CD4-positive, alpha-beta T cell treated with Interleukin-2 at 100 ng/mL for 4 hours (primary cell): ENCODE measurements around the gene ERH.
"Not testable (repeated sequence)": the region's sequence is repeated elsewhere in the genome, so short reads cannot be mapped to it uniquely, and the experiment has no call there.

ENCODE experiments used
- DNase-seq: peaks from one replicate; pipeline ENCODE4 v3.0.0-alpha.2; 2020; ENCODE audit warnings: low spot score

Gene ERH

GRCh38 chr14:69398053-69398817 lies at the start of gene ERH, which contains the start of gene SLC39A9:
ERH (minus strand) TSS chr14:69398299; CDS start chr14:69398233, 66 bp downstream.
SLC39A9 (plus strand) TSS chr14:69398692; CDS start chr14:69399370, 678 bp downstream.
- peak; percentile 96 for DNase-seq

- no peak for DNase-seq
Observed at GRCh38 chr14:69443296-69443805, 45.3 kb upstream of the ERH start.

- DNase-seq, result no peak
Observed at GRCh38 chr14:69441948-69442347, 43.8 kb upstream of the ERH start.

GRCh38 chr14:69439521-69440270 lies 41.6 kb upstream of the ERH start:
- DNase-seq, result no peak

- no peak for DNase-seq
Observed at GRCh38 chr14:69432364-69432763, 34.3 kb upstream of the ERH start.

DNA sequence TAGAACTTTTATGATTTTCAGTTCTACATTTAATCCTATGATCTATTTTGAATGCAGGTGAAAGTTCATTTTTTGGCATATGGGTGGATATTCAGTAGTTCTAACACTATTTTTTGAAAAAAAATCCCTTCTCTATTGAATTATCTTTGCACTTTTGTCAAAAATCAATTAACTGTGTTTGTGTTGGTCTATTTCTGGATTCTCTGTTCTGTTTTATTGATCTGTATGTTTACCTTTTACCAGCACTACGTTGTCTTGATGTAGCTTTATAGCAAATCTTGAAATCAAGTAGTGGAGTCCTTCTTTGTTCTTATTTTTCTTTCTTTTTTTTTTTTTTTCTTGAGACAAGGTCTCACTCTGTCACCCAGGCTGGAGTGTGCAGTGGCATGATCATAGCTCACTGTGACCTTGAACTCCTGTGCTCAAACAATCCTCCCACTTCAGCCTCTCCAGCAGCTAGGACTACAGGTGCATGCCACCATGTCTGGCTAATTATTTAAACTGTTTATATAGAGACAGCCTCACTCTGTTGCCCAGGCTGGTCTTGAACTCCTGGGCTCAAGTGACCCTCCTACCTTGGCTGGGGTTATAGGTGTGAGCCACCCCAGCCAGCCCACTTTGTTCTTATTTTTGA lies 32.3 kb upstream of the ERH start:
- no peak for DNase-seq

GRCh38 chr14:69429643-69430042 lies 31.5 kb upstream of the ERH start:
- DNase-seq, result no peak

GRCh38 chr14:69428289-69428998 lies 30.3 kb upstream of the ERH start:
- no peak for DNase-seq

GRCh38 chr14:69427596-69427995 lies 29.5 kb upstream of the ERH start:
- DNase-seq, result no peak

DNA sequence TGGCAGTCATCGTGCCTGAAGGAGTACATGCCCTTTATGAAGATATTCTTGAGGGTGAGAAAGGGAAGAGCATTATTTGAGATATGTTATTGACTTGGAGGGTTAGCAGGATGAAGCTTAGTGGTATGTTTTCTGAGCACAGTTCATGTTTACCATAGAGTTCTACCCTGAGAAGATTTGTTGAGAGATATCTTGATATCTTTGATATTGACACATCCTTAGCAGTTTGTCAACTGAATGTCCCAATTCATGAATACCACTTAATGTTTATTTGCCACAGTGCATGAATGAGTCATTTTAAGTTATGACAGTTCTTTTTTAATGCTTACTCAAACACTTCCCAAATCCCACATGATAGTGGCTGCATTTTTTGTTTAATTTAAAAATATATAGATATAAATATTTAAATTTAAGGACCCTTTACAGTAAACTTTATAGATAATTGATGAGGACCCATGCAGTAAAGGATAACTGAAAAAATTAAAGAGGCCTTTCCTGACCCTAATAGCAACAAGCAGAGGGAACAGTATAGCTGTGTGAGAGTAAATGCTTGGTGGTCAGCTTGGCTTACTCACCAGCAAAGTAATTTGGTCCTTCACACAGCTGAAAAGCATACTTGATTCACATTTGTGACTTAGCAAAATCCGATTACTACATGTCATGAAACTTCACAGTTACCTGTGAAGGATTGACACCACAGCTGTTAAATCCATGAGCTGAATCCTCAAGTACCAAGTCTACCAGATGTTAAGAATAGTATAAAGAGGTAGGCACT lies 26.2 kb upstream of the ERH start:
- DNase-seq, result no peak

- no peak for DNase-seq
Observed at GRCh38 chr14:69423279-69423678, 25.2 kb upstream of the ERH start.

GRCh38 chr14:69416087-69416486 lies 18.0 kb upstream of the ERH start:
- not testable (repeated sequence) for DNase-seq

DNA sequence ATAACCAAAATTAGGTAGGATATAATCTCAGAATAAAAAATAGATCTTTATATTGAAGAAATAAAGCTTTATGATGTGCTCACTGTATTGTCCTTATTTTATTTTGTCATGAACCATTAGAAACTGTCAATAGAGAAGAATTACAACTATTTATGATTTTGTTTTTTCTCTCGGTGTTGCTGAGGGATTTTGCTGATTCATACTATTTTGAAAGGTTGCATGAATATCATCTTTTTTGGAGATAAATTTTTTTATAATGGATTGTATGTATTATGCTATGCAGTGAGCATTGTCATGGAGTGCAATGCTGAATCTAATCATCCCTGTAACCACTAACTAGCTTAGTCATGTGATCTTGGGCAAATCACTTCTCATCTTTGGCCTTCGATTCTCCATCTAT lies 15.4 kb upstream of the ERH start:
- DNase-seq, result no peak

- DNase-seq, result no peak
Observed at GRCh38 chr14:69408331-69408960, 10.3 kb upstream of the ERH start.

- DNase-seq, result no peak
Observed at GRCh38 chr14:69405762-69406161, 7.7 kb upstream of the ERH start.

DNA sequence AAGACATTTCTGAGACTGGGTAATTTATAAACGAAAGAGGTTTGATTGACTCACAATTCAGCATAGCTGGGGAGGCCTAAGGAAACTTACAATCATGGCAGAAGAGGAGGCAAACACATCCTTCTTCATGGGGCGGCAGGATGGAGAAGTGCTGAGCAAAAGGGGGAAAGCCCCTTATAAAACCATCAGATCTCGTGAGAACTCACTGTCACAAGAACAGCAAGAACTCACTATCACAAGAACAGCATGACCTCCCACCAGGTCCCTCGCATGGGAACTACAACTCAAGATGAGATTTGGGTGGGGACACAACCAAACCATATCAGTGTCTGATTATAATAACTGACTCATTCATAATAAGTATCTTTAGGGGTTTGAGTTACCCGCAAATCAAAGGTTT lies 6.8 kb upstream of the ERH start:
- no peak for DNase-seq

DNA sequence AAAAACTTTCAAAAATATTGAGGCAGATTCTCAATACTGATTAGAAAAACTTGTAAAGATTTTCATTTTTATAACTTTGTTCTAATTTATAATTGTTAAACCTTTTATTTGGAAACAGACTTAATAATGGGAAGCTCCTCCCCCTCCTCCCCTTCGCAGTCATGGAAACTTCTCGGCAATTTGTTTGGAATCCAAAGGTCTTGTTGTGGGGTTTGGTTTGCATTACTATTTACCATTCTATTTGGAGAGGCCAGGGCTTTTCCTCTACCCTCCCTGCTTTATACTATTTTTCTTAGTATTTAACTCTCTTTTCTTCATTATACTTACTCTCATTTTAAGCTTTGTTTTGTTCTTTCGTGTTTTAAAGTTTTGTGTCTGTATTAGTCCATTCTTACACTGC lies 6.4 kb upstream of the ERH start:
- no peak for DNase-seq

DNA sequence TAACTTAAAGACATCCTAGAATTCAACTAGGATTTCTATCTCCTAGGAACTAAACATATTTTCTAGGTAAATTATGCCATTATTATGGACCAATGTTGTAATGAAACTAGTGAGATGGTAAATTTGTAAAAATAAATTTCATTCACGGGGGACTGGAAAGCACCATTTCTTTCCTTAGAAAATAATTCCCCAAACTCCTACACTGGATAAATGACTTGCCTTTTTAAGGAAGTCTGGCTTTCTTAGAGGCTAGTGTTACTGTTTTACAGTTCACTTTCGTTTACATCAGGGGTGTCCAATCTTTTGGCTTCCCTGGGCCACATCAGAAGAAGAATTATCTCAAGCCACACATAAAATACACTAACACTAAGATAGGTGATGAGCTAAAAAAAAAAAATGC lies 3.7 kb upstream of the ERH start:
- no peak for DNase-seq

- DNase-seq, result no peak
Observed at GRCh38 chr14:69400154-69400553, 2.1 kb upstream of the ERH start.

GRCh38 chr14:69399750-69400149 lies 1.7 kb upstream of the ERH start:
- DNase-seq, result no peak

GRCh38 chr14:69398818-69399210 lies 715 bp upstream of the ERH start:
- DNase-seq, result no peak
